Dermis microvascular lymphatic vessel endothelial cell (primary cell): ENCODE measurements around the gene BEND7. TPM values are rescaled to one million over a fixed set of nuclear protein-coding genes. Genes with fewer than 3 reads are reported as not detected.

Experiments used
- DNase-seq, 2 donors: peaks; one replicate each; pipeline versions ENCODE4 v3.0.0 to v3.0.0-alpha.2; 2010; ENCODE audit warnings: low read depth in 2 of 2
- total RNA-seq: library from RNA; depleted of rRNA; stranded (reverse); fragments of >200 nt; gene quantifications from 2 replicates; pipeline ENCODE4 v1.2.1, GENCODE V29; 2014

Gene BEND7
- total RNA-seq, 1 donor from 2014 or later: 4.9 TPM

DNA sequence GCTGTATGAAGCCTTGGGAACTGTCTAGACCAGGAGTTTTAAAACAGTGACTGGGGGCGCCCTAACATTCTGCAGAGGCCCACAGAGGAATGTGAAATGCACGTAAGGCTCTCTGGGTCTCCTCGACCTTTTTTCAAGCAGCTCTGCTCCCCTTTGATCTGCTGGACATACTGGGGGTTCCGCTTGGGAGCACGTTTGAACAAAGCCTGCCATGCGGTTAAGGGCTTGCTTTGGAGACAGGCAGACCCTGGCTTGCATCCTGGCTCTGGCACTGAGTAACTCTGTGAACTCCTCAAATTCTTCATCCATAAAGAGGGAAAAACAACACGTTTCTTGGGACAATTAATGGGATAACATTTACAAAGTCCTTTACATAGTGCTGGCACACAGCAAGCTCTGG lies 7.8 kb downstream of the BEND7 start:
- no peak for DNase-seq

DNA sequence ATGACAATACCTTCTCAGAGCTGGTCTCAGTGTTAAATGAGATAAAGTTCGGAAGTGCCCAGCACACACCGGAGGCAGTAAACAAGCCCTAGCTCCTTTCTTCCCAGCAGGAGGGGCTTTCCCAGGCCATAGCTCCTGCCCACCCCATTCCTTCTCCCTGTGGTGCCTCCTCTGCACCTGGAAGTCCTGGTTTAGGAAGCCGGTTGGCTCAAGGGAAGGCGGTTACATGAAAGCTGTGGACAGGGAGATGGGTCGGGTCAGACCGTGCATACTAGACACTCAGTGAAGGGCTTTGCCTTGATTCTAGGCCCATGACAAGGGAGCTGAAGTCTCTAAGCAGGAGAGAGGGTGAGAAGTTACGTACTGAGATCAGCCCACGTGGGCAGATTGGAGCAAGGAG lies 8.6 kb downstream of the BEND7 start:
- DNase-seq: no peak

DNA sequence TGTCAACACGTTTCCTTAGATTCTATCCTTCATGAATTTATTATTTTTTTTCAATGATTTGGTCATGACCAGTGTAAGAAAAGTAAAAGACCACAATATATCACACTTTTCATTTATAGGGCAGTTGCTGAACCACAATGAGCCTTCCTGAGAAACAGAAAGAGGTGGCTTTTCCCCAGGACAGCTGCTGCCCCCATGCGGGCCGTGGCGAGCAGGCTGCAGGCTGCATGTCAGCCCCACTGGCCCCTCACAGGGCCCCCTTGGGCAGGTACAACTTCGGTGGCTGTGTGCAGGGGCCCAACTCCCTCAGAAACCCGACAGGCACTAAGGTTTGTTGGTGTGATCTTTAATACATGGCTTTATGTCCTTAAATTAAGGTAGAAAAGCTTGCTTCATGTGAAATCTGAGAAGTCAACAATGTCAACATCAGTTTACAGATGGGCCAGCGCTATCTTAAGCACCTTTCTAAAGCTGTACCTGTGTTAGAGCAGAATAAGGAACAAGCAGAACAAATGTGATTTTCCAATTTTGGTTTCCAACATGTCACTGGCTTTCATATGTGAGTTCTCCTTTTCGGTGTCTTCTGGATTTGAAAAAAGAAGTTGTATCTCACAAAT lies 10.6 kb downstream of the BEND7 start:
- no peak for DNase-seq

DNA sequence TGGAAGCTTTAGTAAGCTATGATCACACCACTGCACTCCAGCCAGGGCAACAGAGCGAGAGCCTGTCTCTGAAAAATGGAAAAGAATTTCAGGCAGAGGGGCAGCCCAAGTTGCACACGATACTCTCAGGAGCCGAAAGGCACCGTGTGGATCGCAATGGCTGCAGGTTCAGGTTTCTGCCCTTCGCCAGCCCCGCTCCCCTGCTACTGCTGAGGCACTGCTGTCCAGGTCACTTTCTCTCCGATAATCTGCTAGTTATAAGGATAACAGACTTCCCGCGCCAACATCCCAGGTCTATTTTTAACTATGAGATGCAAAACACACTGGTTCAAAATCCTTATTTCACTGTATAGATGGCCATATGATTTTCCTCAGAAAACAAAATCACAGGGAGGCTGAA lies 11.1 kb downstream of the BEND7 start:
- no peak for DNase-seq

DNA sequence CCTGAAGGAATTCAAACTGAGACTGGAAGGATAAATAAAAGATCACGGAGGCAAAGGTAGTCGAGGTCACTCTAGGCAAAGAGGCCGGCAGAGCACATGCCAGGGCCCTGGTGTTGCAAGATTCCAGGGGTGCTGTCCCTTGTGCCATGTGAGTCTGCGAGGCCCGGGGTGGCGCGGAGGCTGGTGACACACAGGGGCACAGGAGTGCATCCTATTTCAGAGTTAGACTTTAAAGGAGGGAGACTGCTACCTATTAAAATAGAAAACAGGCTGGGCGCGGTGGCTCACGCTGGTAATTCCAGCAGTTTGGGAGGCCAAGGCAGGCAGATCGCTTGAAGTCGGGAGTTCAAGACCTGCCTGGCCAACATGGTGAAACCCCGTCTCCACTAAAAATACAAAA lies 12.6 kb downstream of the BEND7 start:
- no peak for DNase-seq

DNA sequence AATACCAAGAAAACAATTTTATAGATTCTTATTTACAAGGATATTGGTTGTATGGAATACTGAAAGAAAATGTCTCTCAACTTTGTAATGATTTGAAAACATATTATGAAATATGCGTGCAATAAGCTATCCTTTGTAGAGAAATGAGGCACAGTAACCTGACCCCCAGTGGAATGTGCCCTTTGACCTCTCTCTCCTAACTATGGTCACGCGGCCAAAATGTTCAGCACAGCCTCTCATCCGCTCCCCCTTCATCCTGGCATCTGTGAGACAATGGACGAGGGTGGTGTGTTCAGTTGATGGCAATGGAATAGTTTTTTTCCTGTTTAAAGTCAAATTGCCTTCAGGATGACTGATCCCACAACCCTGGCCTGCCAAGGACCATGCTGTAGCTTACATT lies 13.3 kb downstream of the BEND7 start:
- DNase-seq: peak in 1 of 2 donors; percentile 53

DNA sequence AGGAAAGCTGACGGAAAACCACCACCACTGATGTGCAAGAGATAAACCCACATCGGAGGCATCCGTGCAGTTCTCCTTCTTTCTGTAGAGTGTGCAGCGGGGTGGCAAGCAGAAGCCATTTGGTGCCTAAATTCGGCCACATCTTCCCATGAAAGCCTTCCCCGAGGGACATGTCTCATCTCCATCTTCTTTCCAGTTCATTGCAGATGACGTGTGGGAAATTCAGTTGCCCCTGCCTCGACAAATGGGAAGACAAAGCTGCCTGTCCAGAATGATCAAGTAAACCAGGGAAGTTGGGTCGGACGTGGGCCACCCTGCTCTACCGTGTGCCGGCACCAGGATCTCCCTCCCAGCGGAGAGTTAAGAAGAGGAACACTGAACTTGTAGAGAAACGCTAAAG lies 14.5 kb downstream of the BEND7 start:
- DNase-seq: no peak

DNA sequence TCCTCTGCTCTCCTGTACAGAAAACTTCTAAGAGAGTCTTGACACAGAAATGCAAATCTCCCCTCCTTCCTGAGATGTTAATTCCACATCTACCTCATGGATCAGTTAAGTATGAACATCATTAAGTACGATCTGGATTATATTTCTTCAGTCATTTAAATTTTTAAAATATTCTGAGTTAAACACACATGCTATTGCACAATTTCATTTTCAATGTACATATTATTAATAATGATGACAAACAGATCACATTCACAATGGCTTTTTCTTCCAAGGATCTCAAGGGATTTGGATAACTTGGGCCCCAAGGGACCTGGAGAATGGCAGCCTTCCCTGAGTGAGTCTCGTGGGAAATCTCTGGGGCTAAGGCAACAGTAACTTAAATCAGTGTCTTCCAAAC lies 16.2 kb downstream of the BEND7 start:
- no peak for DNase-seq

DNA sequence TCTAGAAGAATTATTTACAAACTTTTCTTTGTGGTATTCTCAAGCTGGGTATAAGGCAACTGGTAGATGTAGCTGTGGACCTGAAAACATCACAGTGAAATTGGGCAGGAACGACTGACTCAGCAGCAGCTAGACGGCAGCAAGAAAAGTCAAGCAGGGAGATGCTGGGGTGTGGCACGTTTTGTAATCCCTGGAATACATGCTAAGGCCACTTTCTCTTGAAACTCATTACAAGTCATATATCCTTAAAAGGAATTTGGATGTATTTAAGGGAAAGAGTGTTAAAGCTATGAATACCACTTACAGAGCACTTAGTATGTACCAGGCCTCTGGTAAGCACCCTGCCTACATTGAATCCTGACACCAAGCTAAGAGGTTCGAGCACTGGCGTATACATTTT lies 17.4 kb downstream of the BEND7 start:
- no peak for DNase-seq

DNA sequence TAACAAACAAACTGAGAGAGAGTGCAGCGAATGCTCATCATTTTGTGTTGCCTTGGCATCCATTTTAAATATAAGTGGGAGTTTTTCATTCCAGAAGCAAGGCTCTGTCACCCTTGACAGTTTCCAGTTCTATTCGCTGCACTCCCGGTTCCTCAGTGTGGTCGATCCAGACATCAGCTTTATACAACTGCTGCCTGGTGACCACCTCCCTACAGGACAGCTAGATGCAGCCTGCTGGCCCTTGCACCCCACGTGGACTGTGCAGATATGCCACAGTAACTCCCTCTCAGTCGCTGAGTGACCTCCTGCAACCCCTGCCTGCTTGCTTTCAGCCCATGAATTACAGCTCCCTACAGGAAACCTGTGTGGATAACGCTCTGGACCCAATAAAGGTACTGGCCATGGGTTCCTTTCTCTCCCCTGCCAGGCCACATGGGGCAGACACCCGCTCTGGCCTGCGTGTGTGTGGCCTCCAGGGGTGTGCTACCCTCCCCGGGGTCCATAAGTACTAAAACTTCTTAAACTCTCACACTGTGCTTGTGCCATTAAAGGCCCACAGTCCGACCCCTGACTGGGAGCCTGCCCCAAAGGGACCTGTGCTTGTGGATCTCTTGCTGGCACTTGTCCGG lies 23.6 kb downstream of the BEND7 start:
- no peak for DNase-seq

DNA sequence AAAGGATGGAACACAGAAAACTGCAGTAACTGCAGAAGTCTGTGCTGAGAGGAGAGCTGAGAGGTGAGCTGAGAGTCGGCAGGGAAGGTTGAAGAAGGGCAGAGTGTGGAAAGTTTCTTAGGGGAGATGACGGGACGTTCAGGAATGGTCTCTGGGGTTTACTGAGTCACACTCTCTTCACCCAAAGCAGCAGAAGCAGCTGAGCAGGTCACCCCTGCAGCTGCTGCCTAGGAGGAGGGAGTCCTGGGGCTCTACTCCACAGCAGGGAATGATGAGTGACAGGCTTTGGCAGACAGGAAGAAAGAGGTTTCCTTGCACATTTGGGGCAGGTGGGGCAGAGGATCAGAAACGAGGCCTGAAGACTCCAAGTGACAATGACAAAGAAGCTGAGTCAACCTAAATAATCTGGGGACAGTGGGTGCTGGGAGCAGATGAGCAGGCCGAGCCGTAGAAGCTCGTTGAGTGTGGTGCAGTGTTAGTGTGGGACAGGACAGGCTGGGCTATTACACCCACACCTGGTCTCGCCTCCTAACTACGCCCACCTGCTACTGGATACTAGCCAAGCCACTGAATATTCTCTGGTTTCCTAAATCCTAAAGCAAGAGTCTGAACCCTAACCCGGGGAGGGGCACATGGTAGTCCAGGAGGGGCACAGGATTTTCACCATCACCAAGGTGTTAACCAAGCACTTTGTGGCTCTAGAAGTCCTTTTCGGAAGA lies 24.9 kb downstream of the BEND7 start:
- no peak for DNase-seq

DNA sequence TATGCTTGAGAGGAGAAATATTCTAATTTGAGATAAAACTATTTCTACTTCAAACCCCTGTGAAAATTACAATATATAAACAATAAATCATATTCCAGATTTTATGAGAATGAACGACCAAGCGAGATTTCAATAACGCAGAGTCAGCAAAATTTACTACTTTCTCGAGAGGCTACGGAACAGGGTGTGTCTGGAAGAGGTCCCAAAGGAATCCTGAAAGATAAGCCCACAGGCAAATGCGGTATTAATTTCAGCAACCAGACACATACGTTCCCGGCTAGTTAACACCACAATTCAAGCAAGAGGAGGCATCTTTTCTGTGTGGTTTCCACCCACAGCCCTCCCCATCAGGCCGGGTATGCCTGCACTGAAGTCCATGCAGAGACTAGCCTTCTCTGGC lies 26.4 kb downstream of the BEND7 start:
- no peak for DNase-seq

DNA sequence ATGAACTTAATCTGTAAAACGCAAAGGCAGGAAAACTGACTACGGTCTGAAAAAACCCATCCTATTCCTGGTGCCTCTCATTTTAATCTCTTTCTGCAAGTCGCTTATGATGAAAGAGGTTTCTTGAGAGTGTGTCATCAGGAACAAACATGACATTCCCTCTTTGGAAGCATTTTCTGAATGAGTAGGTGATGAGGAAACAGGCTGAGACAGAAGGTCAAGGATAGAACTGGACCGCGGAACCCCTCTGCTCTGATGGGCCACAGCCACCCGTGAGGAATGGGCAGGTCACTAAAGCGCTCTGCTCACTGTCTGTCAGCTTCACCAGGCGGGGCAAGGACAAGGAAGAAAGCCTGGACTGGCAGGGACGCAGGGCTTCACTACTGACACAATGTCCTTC lies 28.6 kb downstream of the BEND7 start:
- DNase-seq: no peak

DNA sequence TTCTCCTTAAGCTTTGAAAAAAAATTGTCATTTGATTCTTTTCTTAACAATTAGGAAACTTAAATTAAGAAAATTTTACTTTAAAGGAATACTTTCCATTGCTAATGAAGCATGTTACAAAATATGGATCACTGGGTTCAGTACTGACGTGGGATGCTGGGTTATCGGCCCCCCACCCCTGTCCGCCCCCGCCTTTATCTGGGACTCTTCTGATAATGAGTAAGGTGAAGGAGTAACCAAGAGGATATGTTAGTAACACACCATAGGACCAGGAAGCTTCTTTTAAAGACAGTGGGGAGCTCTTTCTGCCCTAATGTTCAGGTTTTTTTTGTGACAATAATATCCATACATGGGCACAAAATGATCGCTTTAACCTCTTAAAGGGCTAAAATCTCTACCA lies 29.7 kb downstream of the BEND7 start:
- DNase-seq: no peak

DNA sequence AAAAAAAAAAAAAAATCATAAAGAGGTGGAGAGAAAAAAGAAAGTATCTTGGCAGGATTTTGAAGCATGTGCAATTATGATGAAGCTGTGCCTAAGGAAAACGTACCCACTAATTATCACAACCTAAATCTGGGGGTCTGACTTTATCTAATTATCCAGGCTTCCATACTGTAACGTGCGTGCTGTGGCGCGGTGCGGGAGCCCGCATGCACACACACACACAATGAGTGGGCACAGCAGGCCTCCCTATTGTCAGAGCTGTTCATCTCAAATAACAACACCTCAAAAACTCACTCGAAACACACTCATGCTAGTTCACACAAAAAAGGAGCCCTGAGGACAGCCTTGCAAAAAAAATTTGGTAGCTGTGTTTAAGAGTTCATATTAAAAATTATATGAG lies 31.9 kb downstream of the BEND7 start:
- DNase-seq: no peak

DNA sequence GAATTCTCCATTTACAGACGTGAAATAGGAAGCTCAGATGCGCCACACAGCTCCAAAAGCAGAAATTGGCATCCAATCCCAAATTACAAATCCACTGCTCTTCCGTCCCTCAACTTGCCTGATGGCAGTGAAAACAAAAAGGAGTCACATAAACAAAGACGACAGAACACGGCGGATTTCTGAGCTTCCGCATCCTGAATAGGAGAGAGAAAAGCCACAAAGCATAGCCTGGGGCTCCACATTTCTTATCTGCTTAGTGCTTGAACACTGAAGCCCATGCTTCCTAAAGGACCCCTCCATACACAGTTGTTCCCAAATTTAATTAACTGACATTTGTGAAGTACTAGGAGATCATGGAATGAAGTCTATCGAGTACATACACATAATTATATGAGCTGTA lies 32.6 kb downstream of the BEND7 start:
- no peak for DNase-seq

DNA sequence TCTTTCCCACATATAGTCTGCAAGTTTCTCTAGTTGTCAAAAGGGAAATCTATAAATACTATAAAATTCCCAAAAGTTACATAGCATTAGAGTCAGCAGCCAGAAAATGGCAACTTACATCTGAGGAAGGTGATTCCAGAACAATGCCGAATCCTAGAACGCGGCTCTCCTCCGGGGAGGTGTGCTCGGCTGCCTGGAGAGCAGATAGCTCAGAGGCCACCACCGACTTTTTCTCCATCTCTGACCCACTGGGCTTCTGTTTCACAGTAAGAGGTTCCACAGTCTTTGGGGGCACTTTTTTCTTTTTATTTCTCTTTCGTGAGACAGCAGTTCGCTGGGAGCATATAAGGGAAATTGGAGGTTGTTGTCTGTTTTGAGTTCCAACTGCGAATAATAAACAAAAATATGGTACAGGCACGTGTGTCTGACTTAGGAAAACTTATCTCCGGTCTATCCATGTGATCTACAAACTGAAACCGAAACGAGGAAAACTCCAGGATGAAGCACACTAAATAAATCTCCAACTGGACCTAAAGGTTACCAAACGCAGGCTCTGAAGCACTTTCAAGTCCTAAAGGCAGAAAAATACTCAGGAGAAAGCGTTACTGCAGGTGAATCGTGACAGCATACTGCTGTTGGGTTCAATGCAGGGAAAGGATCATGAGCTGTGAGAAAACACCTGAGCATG lies 36.2 kb downstream of the BEND7 start:
- DNase-seq: no peak

DNA sequence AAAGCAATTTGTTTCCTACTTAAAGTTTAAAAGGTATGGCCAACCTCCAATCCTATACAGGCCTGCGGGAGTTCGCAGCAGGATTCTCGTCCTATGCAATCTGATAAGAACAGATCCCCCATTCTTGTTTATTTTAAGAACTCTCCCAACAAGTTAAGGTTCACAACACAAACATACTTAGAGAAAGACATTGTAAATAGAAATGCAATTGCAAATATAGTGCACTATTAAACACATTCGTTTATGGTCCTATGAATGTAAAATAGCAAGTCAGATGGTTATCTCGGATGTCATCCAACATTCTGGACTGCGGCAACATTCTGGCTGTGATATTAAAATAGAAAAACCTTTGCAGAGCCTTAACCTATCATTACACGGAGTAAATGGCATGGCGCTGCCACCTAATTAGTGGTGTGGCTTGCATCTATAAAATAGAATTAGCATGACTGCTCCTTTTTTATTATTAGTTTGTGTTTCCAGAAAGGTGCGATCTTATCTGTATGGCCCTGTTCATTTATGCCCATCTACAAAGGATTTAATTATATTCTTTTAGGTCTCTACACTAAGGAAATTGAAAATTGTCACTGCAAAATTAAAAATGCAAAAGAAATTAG lies 37.0 kb downstream of the BEND7 start:
- no peak for DNase-seq

DNA sequence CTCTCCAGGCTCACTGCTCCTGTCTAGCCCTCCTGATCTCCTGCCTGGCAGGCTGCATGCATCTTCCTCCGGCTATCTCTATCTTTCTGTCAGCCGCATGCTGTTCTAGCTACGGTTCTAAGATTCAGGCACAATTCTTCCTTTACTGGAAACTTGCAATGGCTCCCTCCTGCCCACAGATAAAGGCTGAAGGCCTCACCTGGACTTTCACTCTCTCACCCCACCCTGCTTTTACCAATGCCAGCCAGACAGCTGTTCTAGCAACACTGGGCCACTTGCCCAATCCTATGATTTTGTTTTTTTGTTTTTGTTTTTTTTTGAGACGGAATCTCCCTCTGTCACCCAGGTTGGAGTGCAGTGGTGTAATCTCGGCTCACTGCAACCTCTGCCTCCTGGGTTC lies 38.3 kb downstream of the BEND7 start:
- no peak for DNase-seq

DNA sequence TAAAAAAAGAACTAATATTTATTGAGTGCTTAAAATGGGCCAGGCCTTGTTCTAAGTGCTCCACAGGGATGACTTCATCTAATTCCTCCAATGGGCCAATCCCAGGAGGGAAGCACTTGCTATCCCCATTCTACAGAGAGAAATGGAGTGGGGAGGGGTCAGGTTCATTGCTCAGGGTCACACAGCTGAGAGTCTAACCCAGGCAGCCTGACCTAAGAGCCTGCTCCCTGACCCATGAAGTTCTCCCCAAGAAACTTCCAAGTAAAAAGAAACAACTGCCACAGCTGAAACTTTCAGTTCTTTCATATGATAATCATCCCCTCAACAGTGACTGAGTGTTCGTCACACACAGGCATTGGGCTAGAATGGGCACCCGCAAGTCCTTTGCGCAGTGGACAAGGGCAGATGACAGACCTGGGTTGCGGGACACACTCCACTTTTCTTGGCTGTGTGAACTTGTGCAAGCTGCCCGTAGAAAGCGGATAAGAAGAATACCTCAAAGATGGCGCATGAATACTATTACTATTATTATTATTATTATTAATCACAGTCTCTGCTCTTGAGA lies 39.7 kb downstream of the BEND7 start:
- no peak for DNase-seq

DNA sequence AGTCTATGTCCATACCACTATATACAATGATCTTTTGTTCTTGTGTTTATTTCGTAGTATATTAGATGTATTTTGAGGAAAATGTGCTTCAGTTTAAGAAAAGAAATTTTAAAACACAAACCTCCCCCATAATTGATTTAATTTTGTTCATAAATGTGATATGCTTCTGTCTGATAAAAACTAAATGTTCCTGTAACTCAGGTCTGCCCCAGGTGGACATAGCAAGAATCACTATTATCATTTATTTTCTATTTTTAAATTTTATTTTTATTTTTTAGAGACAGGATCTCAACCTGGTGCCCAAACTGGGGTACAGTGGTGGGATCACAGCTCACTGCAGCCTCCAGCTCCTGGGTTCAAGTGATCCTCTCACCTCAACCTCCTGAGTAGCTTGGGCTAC lies 43.2 kb downstream of the BEND7 start:
- peak in 1 of 2 donors; percentile 12 for DNase-seq

DNA sequence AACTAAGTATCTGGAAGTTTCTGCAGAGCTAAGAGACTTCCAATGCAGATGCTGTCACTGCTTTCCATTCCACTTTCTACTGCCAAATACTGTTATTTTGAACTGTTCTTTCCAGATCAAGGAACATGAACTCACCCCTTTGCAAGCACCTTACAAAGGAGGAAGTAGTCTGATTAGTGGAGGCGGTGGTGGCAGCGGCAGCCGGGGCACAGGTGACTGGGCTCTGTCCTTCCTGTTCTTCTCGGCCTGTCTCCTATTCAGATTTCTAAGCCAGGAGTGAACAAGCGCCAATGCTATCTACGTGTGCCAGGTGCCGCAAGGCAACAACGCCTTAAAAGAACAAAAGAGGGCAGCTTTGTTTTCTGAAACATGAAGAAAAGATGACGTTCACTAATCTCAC lies 44.9 kb downstream of the BEND7 start:
- no peak for DNase-seq
